ENCODE data around the gene AIF1. TPM values are rescaled to one million over a fixed set of nuclear protein-coding genes. Genes with fewer than 3 reads are reported as not detected.
"Not testable (repeated sequence)": the region's sequence is repeated elsewhere in the genome, so short reads cannot be mapped to it uniquely, and the experiment has no call there.

The AIF1 gene
- polyA plus RNA-seq, 1 donor = 60.5 TPM

- DNase-seq = no peak
These were observed 35.9 kb upstream of the AIF1 start for GRCh38 chr6:31579119-31579505.

- no peak for DNase-seq
These were observed 35.2 kb upstream of the AIF1 start for GRCh38 chr6:31579546-31580437.

- no peak for DNase-seq
These were observed 34.6 kb upstream of the AIF1 start for GRCh38 chr6:31580438-31580740.

- peak; percentile 85 for DNase-seq
These were observed 34.1 kb upstream of the AIF1 start for GRCh38 chr6:31580807-31581433.

- peak; percentile 24 for DNase-seq
These were observed 33.4 kb upstream of the AIF1 start for GRCh38 chr6:31581434-31582229.

- no peak for DNase-seq
These were observed 32.8 kb upstream of the AIF1 start, which contains the start of gene LTB for GRCh38 chr6:31582230-31582643. LTB (minus strand) TSS chr6:31582424; CDS start chr6:31582417, 7 bp downstream.

- DNase-seq = no peak
These were observed 29.5 kb upstream of the AIF1 start for GRCh38 chr6:31585491-31585890.

- no peak for DNase-seq
These were observed 29.0 kb upstream of the AIF1 start, which contains the start of gene LST1 for GRCh38 chr6:31586008-31586407. LST1 (plus strand) TSS chr6:31586277; CDS start chr6:31587300, 1,023 bp downstream.

- no peak for DNase-seq
These were observed 28.3 kb upstream of the AIF1 start for GRCh38 chr6:31586599-31587281.

GRCh38 chr6:31587791-31588777 lies 26.9 kb upstream of the AIF1 start:
- no peak for DNase-seq

GRCh38 chr6:31588871-31589650 lies 26.0 kb upstream of the AIF1 start:
- DNase-seq = no peak

- DNase-seq = not testable (repeated sequence)
These were observed 24.3 kb upstream of the AIF1 start for GRCh38 chr6:31590691-31591090.

GRCh38 chr6:31592396-31592771 lies 22.6 kb upstream of the AIF1 start:
- no peak for DNase-seq

- DNase-seq = no peak
These were observed 18.0 kb upstream of the AIF1 start for GRCh38 chr6:31597006-31597405.

- DNase-seq = no peak
These were observed 7.7 kb upstream of the AIF1 start for GRCh38 chr6:31607317-31607716.

- DNase-seq = no peak
These were observed 5.3 kb upstream of the AIF1 start for GRCh38 chr6:31609519-31610406.

GRCh38 chr6:31610968-31611367 lies 4.1 kb upstream of the AIF1 start:
- no peak for DNase-seq

GRCh38 chr6:31614075-31614619 lies 887 bp upstream of the AIF1 start:
- DNase-seq = no peak

- DNase-seq = no peak
These were observed 714 bp downstream of the AIF1 start for GRCh38 chr6:31615748-31616147.

Measured in left kidney (tissue), 2 donors.